Measurements from ENCODE around the gene EMID1. TPM values are rescaled to one million over a fixed set of nuclear protein-coding genes. Genes with fewer than 3 reads are reported as not detected.

Gene EMID1
- polyA plus RNA-seq, 1 experiment = 1.1 TPM

DNA sequence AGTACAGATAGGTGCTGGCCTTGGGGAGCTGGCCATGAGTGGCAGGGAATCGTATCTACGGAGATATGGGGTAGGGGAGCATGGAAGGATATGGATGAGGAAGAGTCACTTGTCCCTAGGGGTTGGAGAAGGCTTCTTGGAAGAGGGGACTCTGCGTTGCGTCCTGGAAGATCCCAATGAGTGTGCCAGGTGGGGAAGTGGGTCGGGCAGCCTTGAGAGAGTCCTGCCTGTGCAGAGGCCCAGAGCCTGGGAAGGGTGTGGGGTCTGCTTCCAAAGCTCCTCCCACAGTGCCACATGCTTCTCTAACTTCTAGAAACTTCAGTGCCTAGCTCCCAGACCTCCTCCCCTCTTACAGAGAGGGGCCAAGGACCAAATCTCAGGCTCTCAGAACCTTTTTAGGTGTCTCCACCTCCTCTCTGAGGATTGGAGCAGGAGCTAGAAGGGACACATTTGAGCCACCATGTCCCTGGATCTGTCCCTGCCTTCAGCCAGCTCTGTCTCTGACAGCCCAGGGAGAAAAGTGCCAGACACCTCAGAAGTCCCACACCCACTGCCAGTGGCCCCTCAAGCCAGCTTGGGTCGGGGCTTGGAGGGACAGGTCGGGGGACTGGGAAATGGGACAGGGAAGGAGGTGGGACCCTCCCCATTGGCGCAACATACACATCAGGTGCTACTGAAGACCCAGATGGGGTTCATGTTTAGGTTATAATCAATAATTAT is 51.1 kb downstream of the EMID1 start:
- ChIA-PET CTCF (interaction anchor here (0.7 to 2.5 kb wide), 2 partner anchors 11 to 426 kb away, joined by 4 to 11 read pairs; no protein-coding TSS in a partner anchor), POLR2A (no interaction called here)
- no peak overlapping the region for H3K27ac ChIP-seq (ENCODE audit: low read depth, low read length)
- no peak for DNase-seq (ENCODE audit: low read depth, low spot score)
- H3K27me3 ChIP-seq (ENCODE audit: control insufficient read depth, insufficient read depth, low read length) = no peaks in the 10 kb centered on the region
- no peaks in the 10 kb centered on the region for H3K9me3 ChIP-seq (ENCODE audit: control insufficient read depth, insufficient read depth, low read length)
- TF ChIP-seq, protein P1, sequence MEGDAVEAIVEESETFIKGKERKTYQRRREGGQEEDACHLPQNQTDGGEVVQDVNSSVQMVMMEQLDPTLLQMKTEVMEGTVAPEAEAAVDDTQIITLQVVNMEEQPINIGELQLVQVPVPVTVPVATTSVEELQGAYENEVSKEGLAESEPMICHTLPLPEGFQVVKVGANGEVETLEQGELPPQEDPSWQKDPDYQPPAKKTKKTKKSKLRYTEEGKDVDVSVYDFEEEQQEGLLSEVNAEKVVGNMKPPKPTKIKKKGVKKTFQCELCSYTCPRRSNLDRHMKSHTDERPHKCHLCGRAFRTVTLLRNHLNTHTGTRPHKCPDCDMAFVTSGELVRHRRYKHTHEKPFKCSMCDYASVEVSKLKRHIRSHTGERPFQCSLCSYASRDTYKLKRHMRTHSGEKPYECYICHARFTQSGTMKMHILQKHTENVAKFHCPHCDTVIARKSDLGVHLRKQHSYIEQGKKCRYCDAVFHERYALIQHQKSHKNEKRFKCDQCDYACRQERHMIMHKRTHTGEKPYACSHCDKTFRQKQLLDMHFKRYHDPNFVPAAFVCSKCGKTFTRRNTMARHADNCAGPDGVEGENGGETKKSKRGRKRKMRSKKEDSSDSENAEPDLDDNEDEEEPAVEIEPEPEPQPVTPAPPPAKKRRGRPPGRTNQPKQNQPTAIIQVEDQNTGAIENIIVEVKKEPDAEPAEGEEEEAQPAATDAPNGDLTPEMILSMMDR (IDR thresholded peaks at IDR 0.05; ENCODE audit: low read depth, low read length) = no peak
- no peak overlapping the region for H3K4me3 ChIP-seq (ENCODE audit: low read depth, low read length)

DNA sequence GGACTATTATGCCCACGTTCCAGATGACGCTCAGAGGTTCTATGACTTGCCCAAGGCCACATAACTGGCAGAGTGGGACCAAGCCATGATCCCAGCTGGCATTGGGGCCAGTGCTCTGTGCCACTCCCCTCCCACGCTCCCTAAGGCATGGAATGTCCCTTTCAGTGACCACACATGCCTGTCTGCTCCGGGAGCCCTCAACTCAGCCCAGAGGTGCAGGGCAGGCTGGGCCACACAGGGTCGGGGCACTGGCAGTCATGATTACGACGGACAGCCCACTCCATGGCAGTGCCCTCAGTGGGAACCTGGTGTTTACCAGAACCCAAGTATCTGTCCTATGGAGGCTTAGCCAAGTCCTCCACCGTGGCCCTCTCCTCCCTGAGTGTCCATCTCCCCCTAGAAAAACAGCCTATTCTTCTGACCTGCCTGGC is 52.1 kb downstream of the EMID1 start:
- H3K27ac ChIP-seq (ENCODE audit: low read depth, low read length) = no peak overlapping the region
- no peaks in the 10 kb centered on the region for H3K27me3 ChIP-seq (ENCODE audit: control insufficient read depth, insufficient read depth, low read length)
- no peaks in the 10 kb centered on the region for H3K9me3 ChIP-seq (ENCODE audit: control insufficient read depth, insufficient read depth, low read length)
- ChIA-PET CTCF (interaction anchor here (2.5 kb wide), 1 partner anchor 12 kb away, joined by 11 read pairs; no protein-coding TSS in a partner anchor), POLR2A (no interaction called here)
- TF ChIP-seq, protein P1 (IDR thresholded peaks at IDR 0.05; ENCODE audit: low read depth, low read length) = no peak
- H3K4me3 ChIP-seq (ENCODE audit: low read depth, low read length) = no peak overlapping the region
- no peak for DNase-seq (ENCODE audit: low read depth, low spot score)

DNA sequence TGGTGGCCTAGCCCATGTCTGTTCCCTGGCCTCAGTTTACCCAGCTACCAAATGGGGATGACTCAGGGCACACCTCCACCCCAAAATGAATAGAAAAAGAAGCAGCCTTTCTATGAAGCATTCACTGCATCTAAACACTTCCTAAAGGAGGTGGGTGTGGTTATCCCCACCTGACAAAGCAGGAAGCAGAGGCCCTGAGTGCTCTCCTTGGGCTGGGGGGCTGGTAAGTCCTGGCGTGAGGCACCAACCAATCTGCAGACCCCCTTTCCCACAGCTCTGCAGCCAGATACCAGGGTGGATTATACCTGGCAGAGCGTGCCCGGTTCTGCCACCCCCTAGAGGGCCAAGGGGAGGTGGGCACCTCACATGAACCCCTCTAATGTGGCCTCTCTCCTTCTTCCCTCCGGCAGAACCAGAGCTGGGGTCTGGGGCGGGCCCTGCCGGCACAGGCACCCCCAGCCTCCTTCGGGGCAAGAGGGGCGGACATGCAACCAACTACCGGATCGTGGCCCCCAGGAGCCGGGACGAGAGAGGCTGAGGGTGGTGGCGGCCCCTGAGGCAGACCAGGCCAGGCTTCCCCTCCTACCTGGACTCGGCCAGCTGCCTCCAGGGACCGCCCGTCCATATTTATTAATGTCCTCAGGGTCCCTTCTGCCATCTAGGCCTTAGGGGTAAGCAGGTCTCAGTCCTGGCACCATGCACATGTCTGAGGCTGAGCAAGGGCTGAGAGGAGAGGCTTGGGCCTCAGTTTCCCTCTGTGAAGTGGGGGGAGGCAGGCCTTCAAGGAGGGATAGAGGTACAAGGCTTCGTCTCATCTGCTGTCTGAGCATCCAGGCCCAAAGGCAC is 52.9 kb downstream of the EMID1 start:
- Histone ChIP-seq H3K4me3 (ENCODE audit: low read depth, low read length) (no peak overlapping the region), H3K9me3 (ENCODE audit: control insufficient read depth, insufficient read depth, low read length) (no peaks in the 10 kb centered on the region), H3K27ac (ENCODE audit: low read depth, low read length) (no peak overlapping the region), H3K27me3 (ENCODE audit: control insufficient read depth, insufficient read depth, low read length) (no peaks in the 10 kb centered on the region)
- ChIA-PET CTCF (interaction anchor here (2.5 kb wide), 1 partner anchor 13 kb away, joined by 11 read pairs; no protein-coding TSS in a partner anchor), POLR2A (interaction anchor here (0.6 kb wide), 1 partner anchor 500 kb away, joined by 6 read pairs; no protein-coding TSS in a partner anchor)
- DNase-seq (ENCODE audit: low read depth, low spot score) = no peak
- TF ChIP-seq, protein P1 (IDR thresholded peaks at IDR 0.05; ENCODE audit: low read depth, low read length) = no peak

DNA sequence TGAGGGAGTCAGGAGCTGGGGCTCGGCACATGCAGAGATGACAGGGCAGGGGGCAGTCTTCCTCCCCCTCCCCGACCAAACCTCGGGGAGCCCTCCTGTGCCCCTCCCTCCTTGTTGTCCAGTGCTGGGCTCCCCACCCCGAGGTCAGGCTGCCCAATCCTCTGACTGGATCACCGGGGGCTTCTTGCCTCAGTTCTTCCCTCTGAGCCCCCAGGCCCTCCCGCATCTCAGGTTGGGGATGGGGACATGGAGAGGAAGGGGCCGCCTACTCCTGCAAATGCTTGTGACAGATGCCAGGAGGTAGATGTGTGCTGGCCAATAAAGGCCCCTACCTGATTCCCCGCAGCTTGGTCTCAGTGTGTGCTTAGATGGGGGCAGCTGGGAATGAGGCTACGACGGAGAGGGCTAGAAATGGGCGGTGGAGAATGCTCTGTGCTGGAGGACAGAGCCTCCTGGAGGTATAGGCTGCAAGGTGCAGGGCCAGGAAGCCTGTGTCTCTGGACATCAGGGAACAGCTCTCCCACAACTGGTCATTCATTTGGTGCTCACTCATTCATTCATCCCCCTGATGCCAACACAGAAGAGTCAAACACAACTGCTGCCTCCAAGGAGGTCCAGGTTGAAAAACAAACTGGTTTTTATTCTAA is 53.7 kb downstream of the EMID1 start:
- Histone ChIP-seq H3K4me3 (ENCODE audit: low read depth, low read length) (no peak overlapping the region), H3K9me3 (ENCODE audit: control insufficient read depth, insufficient read depth, low read length) (no peaks in the 10 kb centered on the region), H3K27me3 (ENCODE audit: control insufficient read depth, insufficient read depth, low read length) (no peaks in the 10 kb centered on the region), H3K27ac (ENCODE audit: low read depth, low read length) (no peak overlapping the region)
- no peak for DNase-seq (ENCODE audit: low read depth, low spot score)
- CTCF ChIA-PET = no interaction called here
- POLR2A ChIA-PET = interaction anchor here (0.6 kb wide), 1 partner anchor 500 kb away, joined by 6 read pairs; no protein-coding TSS in a partner anchor
- TF ChIP-seq, protein P1 (IDR thresholded peaks at IDR 0.05; ENCODE audit: low read depth, low read length) = no peak; the same call in 1 of the 2 replicates
